HL-60 (cell line): ENCODE data around the gene PGGT1B.

Experiments
- CTCF ChIP-seq: IDR thresholded peaks from one replicate; pipeline ENCODE4 v1.5.1; 2011; ENCODE audit warnings: low read length, control low read depth, inconsistent platforms; ENCODE audit not compliant: insufficient read depth
- GABPA ChIP-seq: IDR thresholded peaks from 2 replicates; pipeline ENCODE4 v1.6.1; 2012; ENCODE audit warnings: low read depth
- POLR2AphosphoS5 ChIP-seq: IDR thresholded peaks from 2 replicates; pipeline ENCODE4 v1.6.1; 2012; ENCODE audit warnings: low read depth
- REST ChIP-seq: IDR thresholded peaks from 2 replicates; pipeline ENCODE4 v1.6.1; 2012; ENCODE audit warnings: low read depth; ENCODE audit not compliant: insufficient replicate concordance
- SPI1 ChIP-seq: IDR thresholded peaks from 2 replicates; pipeline ENCODE4 v1.6.1; 2012; ENCODE audit warnings: low read depth, mild to moderate bottlenecking, borderline replicate concordance

DNA sequence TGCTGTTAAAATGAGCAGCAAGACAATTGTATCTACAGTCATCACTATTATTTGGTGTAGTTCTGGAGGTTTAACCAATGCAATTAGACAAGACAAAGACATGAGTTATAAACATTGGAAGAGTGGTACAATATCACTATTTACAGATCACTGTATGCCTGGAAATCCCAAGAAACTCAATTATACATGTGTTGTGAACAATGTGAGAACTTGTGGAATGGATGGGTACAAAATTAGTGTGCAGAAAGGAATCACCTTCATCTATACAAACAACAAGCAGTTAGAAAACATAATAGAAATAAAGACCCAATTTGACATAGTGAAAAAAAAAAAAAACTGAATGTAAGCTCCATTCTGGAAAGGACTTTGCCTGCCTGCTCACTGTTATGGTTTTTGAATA, 46.1 kb upstream of the PGGT1B start:
- TF ChIP-seq CTCF: no peak
- no peak for TF ChIP-seq REST
- TF ChIP-seq POLR2AphosphoS5: no peak
- no peak for TF ChIP-seq GABPA
- TF ChIP-seq SPI1: no peak
